GM21786 (cell line): ENCODE results near the gene HAGH.
"Not testable (repeated sequence)": the region's sequence is repeated elsewhere in the genome, so short reads cannot be mapped to it uniquely, and the experiment has no call there.

Experiments used
- ATAC-seq: cut with Tn5 transposase; IDR thresholded peaks from one replicate; pipeline ENCODE4 v1.9.1; 2021; ENCODE audit not compliant: unreplicated experiment

HAGH gene

GRCh38 chr16:1815461-1815860 lies 11.2 kb downstream of the HAGH start:
- ATAC-seq: no peak

- ATAC-seq: no peak
Measured at GRCh38 chr16:1812732-1813163, 13.9 kb downstream of the HAGH start.

DNA sequence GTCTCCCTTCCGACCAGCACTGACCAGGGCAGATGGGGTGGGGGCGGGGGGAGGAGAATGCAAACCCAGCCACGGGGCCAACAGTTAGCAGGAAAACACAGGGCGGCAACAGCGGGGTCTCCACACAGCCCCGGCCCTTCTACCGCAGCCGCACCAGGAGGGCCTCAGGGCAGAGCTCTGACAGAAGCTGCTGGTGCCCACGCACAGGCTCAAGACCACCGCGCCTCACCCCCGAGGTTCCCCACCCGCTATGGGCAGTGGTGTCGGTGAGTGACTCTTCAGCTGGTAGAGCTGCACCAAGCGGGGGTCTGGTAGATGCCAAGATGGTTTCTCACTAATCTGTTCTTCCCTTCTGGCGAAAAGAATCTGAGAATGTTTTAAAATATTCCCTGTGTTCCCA lies 16.1 kb downstream of the HAGH start:
- no peak for ATAC-seq

GRCh38 chr16:1810106-1810505 lies 16.5 kb downstream of the HAGH start:
- ATAC-seq: no peak

GRCh38 chr16:1809281-1809801 lies 17.3 kb downstream of the HAGH start:
- no peak for ATAC-seq

DNA sequence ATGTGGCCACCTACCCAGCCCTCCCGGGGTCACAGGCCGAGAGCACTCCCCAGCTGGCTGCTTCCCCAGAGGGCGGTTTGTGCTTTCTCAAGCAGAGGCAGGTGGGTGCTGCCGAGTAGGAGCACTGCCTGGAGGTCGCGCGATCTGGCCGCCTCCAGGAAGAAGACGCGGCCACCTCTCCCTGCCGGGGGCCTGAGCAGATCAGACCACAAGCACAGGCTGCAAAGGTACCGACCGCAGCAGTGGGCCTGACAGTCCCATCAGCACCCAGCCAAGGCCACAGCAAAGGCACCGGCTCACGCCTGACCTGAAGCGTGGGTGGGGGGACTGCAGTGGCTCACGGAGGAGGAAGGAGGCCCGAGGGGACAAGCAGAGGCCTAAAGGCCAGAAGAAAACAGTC lies 17.9 kb downstream of the HAGH start:
- ATAC-seq: no peak

GRCh38 chr16:1807626-1808025 lies 19.0 kb downstream of the HAGH start:
- no peak for ATAC-seq

- ATAC-seq: no peak
Measured at GRCh38 chr16:1800701-1801100, 25.9 kb downstream of the HAGH start.

- not testable (repeated sequence) for ATAC-seq
Measured at GRCh38 chr16:1799263-1799662, 27.4 kb downstream of the HAGH start.

GRCh38 chr16:1794908-1795666 lies 31.5 kb downstream of the HAGH start:
- ATAC-seq: no peak

DNA sequence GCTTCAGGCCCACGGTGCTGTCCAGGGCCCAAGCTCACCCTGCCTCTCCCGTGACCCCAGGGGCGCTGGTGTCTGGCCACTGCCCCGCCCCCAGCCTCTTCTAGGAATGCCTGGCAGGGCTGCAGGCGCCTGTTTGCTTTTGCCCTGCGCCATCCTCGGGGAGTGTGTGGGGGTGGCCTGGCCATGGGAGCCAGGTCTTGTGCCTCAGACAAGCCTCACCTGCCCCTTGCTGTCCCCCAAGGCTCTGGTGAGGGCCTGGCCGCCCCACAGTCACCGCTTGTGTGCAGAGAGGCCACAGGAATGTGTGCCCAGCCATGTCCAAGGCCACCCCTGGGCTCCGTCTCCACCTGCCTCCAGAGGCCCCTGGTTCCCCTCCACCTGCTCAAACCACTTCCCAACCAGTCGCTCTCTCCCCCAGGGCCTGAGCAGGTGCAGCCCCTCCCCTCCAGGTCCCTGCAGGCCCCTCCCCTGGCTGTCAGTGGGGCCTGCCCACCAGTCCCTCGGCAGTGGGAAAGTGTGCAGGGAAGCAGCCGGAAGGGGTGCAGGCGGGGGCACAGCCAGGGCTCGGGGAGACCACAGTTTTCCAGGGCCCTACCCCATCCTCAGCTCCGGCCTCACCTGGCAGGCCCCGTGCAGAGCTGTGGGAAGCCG lies 32.3 kb downstream of the HAGH start:
- no peak for ATAC-seq

GRCh38 chr16:1793578-1794220 lies 32.9 kb downstream of the HAGH start, which contains the start of gene IGFALS:
Gene IGFALS (minus strand): TSS chr16:1793705. CDS start chr16:1793652, 53 bp downstream.
- ATAC-seq: no peak

GRCh38 chr16:1792836-1793577 lies 33.6 kb downstream of the HAGH start:
- ATAC-seq: no peak

DNA sequence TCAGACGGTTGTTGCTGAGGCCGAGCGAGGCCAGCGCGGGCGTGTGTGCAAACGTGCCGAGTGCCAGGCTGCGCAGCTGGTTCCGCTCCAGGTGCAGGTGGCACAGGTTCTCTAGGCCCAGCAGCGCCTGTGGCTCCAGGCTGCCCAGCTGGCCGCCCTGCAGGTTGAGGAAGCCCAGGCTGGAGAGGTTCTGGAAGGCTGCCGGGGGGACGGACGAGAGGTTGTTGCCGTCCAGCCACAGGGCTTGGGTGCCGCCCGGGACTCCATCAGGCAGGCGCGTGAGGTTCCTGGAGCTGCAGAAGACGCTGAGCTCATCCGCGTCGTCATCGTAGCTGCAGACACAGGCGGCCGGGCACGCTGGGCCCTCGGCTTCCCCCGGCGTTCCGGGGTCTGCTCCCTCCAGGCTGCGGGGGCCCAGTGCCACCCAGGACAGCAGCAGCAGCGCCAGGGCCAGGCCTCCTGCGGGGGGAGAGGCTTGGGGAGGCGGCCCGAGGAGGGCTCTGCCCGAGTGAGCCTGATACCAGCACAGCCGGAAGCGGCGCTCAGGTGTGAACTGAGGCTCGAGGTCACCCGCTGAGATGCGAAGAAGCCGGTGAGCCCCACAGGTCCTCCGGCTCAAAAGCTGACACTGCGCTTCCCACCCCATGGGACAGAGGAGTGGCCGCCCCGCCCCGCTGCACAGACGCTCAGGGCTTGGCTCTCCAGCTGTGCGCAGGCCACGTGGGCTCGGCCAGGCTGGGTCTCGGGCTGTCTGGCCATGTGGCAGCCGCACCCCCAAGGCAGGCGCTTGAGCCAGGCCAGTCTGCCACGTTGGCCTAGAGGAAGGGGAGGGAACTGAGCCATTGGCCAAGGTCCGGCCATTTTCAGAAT lies 34.4 kb downstream of the HAGH start:
- ATAC-seq: no peak

GRCh38 chr16:1791256-1791942 lies 35.2 kb downstream of the HAGH start:
- no peak for ATAC-seq

DNA sequence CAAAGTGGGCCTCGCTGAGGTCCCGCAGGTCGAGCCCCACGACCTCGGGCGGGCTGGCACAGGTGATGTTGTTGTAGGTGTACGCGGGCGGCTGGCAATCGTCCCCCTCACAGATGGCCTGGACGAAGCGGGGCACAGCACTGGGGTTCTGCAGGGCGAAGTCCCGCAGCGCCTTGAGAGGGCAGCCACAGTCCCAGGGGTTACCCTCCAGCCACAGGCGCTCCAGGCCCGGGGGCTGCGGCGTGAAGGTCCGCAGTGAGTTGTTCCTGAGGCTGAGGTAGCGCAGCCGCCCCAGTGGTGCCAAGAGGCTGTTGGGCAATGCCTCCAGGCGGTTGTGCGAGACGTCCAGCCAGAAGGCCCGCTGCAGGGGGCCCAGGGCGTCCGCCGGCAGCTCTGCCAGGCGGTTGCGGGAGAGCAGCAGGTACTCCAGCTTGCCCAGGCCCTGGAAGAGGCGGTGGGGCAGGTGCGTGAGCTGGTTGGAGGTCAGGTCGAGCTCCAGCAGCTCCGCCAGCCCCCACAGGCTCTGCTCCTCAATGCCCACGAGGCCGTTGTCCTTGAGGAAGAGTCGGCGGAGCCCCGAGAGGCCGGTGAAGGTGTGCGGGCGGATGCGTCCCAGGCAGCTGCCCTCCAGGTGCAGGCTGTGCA lies 35.9 kb downstream of the HAGH start:
- no peak for ATAC-seq

- ATAC-seq: no peak
Measured at GRCh38 chr16:1790261-1790610, 36.4 kb downstream of the HAGH start.

DNA sequence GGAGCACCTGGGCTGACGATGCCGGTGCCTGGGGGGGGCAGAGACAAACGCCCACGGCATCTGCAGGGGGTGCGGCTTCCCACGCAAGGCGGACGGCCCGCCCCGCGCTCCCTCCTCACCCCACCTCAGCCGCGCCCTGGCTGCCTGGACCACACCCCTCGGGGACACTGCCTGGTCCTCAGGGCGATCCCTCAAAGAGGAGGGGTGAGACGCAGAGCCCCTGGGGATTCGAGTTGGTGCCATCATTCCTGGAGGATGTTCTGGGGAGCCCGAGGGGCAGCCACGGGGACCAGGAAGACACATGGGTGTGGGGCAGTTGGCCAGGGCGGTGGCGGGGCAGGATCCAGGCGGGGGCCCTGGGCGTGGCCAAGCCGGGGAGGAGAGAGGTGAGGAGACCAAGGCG lies 37.0 kb downstream of the HAGH start:
- ATAC-seq: no peak

DNA sequence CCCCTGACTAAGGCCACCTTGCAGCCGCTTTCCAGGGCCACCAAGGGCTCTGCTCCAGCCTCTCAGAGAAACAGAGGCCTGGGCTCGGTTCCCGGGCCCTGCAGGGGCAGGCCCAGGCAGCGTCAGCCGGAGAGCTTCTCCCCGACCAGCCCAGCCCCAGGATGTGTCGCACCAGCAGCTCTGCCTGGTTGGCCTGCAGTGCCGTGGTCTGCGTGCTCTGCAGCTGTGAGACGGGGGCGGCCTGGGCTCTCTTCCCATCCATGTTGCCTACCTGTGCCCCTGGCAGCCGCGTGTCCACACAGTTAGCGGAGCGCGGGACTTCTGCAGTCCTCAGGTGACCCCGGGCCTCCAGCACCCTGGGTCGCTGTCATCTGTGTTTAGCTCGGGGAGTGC lies 37.9 kb downstream of the HAGH start:
- no peak for ATAC-seq
